ENCODE measurements around the gene COPS2.

GRCh38 chr15:49145651-49146609 lies 9.5 kb downstream of the COPS2 start:
- TF ChIP-seq, protein P1, sequence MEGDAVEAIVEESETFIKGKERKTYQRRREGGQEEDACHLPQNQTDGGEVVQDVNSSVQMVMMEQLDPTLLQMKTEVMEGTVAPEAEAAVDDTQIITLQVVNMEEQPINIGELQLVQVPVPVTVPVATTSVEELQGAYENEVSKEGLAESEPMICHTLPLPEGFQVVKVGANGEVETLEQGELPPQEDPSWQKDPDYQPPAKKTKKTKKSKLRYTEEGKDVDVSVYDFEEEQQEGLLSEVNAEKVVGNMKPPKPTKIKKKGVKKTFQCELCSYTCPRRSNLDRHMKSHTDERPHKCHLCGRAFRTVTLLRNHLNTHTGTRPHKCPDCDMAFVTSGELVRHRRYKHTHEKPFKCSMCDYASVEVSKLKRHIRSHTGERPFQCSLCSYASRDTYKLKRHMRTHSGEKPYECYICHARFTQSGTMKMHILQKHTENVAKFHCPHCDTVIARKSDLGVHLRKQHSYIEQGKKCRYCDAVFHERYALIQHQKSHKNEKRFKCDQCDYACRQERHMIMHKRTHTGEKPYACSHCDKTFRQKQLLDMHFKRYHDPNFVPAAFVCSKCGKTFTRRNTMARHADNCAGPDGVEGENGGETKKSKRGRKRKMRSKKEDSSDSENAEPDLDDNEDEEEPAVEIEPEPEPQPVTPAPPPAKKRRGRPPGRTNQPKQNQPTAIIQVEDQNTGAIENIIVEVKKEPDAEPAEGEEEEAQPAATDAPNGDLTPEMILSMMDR (IDR thresholded peaks at IDR 0.05) = peak; percentile 92
- TF ChIP-seq ZFX (IDR thresholded peaks at IDR 0.05; ENCODE audit: borderline replicate concordance) = no peak
